Fibroblast of mammary gland (primary cell): ENCODE data around the gene TREX2.

Experiments used
- DNase-seq: peaks from one replicate; pipeline ENCODE4 v3.0.0-alpha.2; 2010; ENCODE audit warnings: low read depth
- H3K4me3 ChIP-seq: 2 replicates; pipeline ENCODE4 v1.5.1; 2011; ENCODE audit warnings: low read depth, mild to moderate bottlenecking, low read length, moderate library complexity; ENCODE audit not compliant: control insufficient read depth
- CTCF ChIP-seq: conservative IDR thresholded peaks from 2 replicates; pipeline ENCODE4 v1.5.1; 2011; ENCODE audit warnings: low read depth, low read length, inconsistent platforms; ENCODE audit not compliant: control insufficient read depth, insufficient read depth

TREX2 gene

GRCh38 chrX:153463556-153463955 lies 17.7 kb upstream of the TREX2 start:
- TF ChIP-seq CTCF = no peak
- no peak overlapping the region for H3K4me3 ChIP-seq
- no peak for DNase-seq

- no peak for TF ChIP-seq CTCF
- DNase-seq = no peak
- no peak overlapping the region for H3K4me3 ChIP-seq
Observed at GRCh38 chrX:153463031-153463430, 17.2 kb upstream of the TREX2 start.

GRCh38 chrX:153462291-153462690 lies 16.4 kb upstream of the TREX2 start:
- DNase-seq = no peak
- TF ChIP-seq CTCF = no peak
- no peak overlapping the region for H3K4me3 ChIP-seq

GRCh38 chrX:153460826-153461225 lies 15.0 kb upstream of the TREX2 start:
- TF ChIP-seq CTCF = peak; percentile 58
- DNase-seq = peak; percentile 48
- H3K4me3 ChIP-seq = no peak overlapping the region

GRCh38 chrX:153459986-153460385 lies 14.1 kb upstream of the TREX2 start:
- DNase-seq = peak; percentile 12
- no peak overlapping the region for H3K4me3 ChIP-seq
- no peak for TF ChIP-seq CTCF

- TF ChIP-seq CTCF = no peak
- no peak overlapping the region for H3K4me3 ChIP-seq
- no peak for DNase-seq
Observed at GRCh38 chrX:153458476-153458875, 12.6 kb upstream of the TREX2 start.

- no peak for DNase-seq
- no peak overlapping the region for H3K4me3 ChIP-seq
- TF ChIP-seq CTCF = no peak
Observed at GRCh38 chrX:153457827-153458466, 12.1 kb upstream of the TREX2 start.
